Measurements from ENCODE around the gene IFIH1.

Gene IFIH1

DNA sequence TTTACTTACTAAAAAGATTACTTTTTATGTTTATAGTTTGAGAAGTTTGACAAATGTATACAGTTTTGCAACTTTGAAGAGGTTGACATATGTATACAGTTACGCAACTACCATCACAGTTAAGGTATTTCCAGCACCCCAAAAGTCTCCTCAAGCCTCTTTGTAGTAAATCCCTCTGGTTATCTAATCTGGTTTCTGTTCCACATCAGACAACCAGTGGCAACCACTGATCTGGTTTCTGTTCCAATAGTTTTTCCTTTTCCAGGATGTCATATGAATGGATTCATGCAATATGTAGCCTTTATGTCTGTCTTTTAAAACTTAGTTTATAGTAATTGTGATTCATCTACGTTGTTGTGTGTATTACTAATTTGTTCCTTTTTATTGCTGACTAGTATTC lies 23.5 kb downstream of the IFIH1 start (continued):
- TF ChIP-seq CREB5 (CRISPR knock-in tag; IDR thresholded peaks at IDR 0.05; ENCODE audit: low read depth) = no peak
- TF ChIP-seq, protein P1, sequence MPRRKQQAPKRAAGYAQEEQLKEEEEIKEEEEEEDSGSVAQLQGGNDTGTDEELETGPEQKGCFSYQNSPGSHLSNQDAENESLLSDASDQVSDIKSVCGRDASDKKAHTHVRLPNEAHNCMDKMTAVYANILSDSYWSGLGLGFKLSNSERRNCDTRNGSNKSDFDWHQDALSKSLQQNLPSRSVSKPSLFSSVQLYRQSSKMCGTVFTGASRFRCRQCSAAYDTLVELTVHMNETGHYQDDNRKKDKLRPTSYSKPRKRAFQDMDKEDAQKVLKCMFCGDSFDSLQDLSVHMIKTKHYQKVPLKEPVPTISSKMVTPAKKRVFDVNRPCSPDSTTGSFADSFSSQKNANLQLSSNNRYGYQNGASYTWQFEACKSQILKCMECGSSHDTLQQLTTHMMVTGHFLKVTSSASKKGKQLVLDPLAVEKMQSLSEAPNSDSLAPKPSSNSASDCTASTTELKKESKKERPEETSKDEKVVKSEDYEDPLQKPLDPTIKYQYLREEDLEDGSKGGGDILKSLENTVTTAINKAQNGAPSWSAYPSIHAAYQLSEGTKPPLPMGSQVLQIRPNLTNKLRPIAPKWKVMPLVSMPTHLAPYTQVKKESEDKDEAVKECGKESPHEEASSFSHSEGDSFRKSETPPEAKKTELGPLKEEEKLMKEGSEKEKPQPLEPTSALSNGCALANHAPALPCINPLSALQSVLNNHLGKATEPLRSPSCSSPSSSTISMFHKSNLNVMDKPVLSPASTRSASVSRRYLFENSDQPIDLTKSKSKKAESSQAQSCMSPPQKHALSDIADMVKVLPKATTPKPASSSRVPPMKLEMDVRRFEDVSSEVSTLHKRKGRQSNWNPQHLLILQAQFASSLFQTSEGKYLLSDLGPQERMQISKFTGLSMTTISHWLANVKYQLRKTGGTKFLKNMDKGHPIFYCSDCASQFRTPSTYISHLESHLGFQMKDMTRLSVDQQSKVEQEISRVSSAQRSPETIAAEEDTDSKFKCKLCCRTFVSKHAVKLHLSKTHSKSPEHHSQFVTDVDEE (CRISPR knock-in tag; IDR thresholded peaks at IDR 0.05) = no peak

- ATAC-seq = peak; percentile 71
- TF ChIP-seq ISL1 (CRISPR knock-in tag; IDR thresholded peaks at IDR 0.05) (peak; percentile 30), PPARA (CRISPR knock-in tag; IDR thresholded peaks at IDR 0.05; ENCODE audit: borderline replicate concordance) (no peak)
These were observed 25.2 kb downstream of the IFIH1 start for GRCh38 chr2:162293122-162293786.

DNA sequence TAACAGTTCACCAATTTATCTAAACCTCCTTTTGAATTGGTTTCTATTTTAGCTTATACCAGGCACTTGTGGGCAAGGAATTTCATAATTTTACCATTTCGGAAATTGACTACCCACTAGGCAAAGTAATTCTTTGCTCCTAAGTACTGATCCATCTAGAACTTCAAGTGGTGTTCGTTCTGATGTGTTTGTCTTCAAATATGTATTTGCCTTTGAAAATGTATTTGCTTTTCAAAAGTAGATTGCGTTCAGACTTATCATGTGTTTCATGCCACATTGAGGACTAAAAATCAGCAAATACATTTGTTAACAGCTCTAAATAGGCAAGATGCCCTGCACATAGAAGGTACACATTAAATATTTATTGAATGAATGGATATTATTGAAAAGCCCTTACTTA lies 26.7 kb downstream of the IFIH1 start:
- ATAC-seq = no peak
- no peak for TF ChIP-seq GLIS3 (CRISPR knock-in tag; IDR thresholded peaks at IDR 0.05)
- no peak for TF ChIP-seq CREB5 (CRISPR knock-in tag; IDR thresholded peaks at IDR 0.05; ENCODE audit: low read depth)
- TF ChIP-seq, protein P2, sequence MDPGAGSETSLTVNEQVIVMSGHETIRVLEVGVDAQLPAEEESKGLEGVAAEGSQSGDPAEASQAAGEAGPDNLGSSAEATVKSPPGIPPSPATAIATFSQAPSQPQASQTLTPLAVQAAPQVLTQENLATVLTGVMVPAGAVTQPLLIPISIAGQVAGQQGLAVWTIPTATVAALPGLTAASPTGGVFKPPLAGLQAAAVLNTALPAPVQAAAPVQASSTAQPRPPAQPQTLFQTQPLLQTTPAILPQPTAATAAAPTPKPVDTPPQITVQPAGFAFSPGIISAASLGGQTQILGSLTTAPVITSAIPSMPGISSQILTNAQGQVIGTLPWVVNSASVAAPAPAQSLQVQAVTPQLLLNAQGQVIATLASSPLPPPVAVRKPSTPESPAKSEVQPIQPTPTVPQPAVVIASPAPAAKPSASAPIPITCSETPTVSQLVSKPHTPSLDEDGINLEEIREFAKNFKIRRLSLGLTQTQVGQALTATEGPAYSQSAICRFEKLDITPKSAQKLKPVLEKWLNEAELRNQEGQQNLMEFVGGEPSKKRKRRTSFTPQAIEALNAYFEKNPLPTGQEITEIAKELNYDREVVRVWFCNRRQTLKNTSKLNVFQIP (CRISPR knock-in tag; IDR thresholded peaks at IDR 0.05; ENCODE audit: borderline replicate concordance, low read depth) = no peak

DNA sequence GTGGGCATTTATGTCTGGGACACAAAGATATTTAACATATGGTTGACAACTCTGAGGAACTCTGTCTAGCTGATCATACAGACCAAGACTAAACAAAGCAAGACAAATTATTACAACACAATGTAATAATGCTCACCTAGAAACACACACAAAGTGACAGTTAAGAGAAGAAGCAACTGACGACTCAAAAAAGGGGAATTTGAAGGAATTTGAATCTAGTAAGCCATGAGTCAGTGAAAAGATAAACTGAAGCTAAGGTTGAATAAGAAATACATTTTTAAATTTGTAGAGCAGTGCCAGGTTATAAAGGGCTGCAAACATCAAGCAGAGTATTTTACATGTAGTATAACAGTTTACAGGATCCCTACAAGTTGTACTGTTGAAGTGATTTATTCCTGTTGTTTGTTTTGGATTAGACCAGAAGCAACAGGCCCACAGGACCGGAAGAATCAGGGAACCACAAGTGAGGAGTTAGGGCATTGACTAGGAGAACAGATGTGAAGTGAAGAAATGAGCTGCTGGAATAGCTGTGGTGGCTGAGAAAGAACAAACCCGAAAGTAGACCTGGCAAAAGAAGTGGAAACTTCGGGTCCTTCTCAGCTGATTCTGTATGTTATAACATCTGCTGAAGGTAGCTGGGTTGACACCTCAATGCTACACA lies 35.6 kb downstream of the IFIH1 start:
- ATAC-seq = no peak
- TF ChIP-seq RARB (CRISPR knock-in tag; IDR thresholded peaks at IDR 0.05) (no peak), CSRNP3 (CRISPR knock-in tag; IDR thresholded peaks at IDR 0.05) (no peak), PPARA (CRISPR knock-in tag; IDR thresholded peaks at IDR 0.05; ENCODE audit: borderline replicate concordance) (no peak), ZC3H10 (CRISPR knock-in tag; IDR thresholded peaks at IDR 0.05) (no peak), TOX (CRISPR knock-in tag; IDR thresholded peaks at IDR 0.05; ENCODE audit: borderline replicate concordance) (no peak), OSR1 (CRISPR knock-in tag; IDR thresholded peaks at IDR 0.05) (no peak), ARNTL (CRISPR knock-in tag; IDR thresholded peaks at IDR 0.05; ENCODE audit: borderline replicate concordance, low read depth) (no peak), CSDC2 (CRISPR knock-in tag; IDR thresholded peaks at IDR 0.05) (no peak), SNAI2 (CRISPR knock-in tag; IDR thresholded peaks at IDR 0.05) (no peak), ESRRG (CRISPR knock-in tag; IDR thresholded peaks at IDR 0.05) (no peak)
- TF ChIP-seq, protein P1 (CRISPR knock-in tag; IDR thresholded peaks at IDR 0.05) = no peak
- TF ChIP-seq, protein P2 (CRISPR knock-in tag; IDR thresholded peaks at IDR 0.05; ENCODE audit: borderline replicate concordance, low read depth) = no peak
